ENCODE results near the gene ENTPD1. TPM values are rescaled to one million over a fixed set of nuclear protein-coding genes. Genes with fewer than 3 reads are reported as not detected.
"Not testable (repeated sequence)": the region's sequence is repeated elsewhere in the genome, so short reads cannot be mapped to it uniquely, and the experiment has no call there.

ENTPD1 gene, protein sequence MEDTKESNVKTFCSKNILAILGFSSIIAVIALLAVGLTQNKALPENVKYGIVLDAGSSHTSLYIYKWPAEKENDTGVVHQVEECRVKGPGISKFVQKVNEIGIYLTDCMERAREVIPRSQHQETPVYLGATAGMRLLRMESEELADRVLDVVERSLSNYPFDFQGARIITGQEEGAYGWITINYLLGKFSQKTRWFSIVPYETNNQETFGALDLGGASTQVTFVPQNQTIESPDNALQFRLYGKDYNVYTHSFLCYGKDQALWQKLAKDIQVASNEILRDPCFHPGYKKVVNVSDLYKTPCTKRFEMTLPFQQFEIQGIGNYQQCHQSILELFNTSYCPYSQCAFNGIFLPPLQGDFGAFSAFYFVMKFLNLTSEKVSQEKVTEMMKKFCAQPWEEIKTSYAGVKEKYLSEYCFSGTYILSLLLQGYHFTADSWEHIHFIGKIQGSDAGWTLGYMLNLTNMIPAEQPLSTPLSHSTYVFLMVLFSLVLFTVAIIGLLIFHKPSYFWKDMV
- polyA plus RNA-seq (ENCODE audit: insufficient read length in 4 of 4): 10 to 100 TPM; 19.8 to 30.8 (median 22.4) TPM

DNA sequence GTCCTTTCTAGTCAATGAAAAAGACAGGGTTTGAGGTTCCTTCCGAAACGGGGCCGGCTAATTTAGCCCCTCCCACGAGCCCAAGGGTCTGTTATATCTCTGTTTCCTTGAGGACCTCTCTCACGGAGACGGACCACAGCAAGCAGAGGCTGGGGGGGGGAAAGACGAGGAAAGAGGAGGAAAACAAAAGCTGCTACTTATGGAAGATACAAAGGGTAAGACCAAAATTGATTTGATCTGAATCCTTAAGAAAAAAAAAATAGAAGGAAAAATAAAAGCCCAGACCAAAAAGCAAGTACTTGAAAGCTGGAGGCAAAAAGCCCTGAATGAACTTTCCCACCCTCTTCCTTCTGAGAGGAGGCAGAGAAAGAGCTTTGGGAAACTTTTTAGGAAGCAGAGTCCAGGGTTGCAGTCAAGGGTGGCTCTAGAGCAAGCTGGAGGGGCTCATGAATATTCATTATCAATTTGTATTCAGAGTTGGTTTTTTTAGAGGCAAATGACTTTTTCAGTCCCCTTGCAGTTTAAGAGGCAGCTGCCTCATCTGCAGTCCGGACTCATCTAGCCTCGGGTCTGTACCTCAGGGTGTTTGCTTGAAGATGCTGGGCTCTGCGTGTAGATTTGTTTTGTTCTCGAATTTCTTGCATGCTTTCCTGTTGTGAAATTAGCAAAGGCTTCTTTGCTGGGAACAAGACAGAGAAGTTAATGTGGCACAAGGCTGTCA is at the start of gene ENTPD1:
Gene ENTPD1, plus strand, starts transcription at position 123 of the 721 bp plus-strand sequence. Its CDS starts 77 bp downstream, at position 200.
- DNase-seq (ENCODE audit: low read depth in 4 of 4, low spot score in 3 of 4): peak in 1 of 4 donors; percentile 12

DNA sequence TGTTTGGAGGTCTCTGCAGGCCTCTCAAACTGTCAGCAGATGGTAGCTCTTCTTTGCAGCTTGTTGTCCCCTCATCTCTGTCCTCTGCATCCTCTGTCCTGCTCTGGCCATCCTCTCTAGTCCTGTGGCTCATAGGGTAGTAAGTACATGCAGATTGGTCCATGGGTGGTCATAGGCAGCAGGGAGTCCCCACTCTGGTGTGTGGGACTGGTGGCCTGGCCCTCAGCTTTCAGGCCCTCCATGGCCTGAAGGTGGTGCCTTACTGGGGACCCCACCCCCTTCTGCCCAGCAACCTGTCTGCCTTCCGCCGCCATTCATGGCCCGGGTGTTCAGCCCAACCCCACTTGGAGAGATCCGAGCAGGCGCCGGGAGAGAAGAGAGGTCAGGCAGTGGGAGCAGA is 49.4 kb upstream of the ENTPD1 start:
- DNase-seq (ENCODE audit: low read depth in 4 of 4, low spot score in 3 of 4): no peak

DNA sequence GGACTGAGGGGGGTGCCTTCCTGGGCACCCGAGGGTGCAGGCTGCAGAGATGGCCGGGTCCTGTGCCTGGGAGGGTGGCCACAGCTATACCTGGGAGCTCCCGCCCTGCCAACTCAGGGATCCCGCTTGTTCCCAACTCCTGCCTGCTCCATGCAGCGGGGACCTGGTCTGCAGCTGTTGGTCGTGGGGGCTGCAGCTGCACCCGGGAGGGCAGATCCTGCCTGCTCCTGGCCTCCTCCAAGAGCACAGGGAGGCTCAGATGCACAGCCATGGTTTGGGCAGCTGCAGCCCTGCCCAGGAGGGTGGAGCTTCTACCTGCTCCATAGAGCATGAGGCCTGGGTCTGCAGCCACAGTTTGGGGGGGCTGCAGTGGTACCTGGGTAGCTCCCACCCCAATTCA is 49.0 kb upstream of the ENTPD1 start:
- DNase-seq (ENCODE audit: low read depth in 4 of 4, low spot score in 3 of 4): no peak

DNA sequence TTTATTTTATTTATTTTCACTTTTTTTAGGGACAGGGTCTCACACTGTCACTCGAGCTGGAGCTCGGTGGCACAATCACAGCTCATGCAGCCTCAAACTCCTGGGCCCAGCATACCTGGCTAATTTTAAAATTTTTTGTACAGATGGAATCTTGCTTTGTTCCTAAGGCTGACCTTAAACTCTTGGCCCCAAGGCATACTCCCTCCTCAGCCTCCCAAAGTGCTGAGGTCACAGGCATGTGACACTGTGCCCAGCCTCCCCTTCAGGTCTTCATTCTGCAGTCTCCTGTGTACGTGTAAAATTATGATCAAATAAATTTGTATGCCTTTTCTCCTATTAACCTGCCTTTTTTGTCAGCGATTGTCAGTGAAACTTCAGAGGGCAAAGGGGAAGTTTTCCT is 44.5 kb upstream of the ENTPD1 start:
- DNase-seq (ENCODE audit: low read depth in 4 of 4, low spot score in 3 of 4): no peak

DNA sequence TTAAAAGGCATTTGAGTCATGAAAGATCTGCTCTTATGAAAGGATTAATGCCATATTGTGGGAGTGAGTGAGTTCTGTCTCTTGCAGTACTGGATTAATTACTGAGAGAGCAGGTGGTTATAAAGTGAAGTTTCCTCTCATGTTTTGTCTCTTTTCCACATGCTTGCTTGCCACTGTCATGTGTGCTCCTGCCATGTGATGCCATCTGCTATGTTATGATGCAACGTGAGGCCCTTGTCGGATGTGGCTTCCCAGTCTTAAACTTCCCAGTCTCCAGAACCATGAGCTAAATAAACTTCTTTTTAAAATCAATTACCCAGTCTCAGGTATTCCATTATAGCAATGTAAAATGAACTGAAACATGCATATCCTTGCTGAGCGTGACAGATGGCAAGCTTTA is 39.5 kb upstream of the ENTPD1 start:
- DNase-seq (ENCODE audit: low read depth in 4 of 4, low spot score in 3 of 4): no peak

DNA sequence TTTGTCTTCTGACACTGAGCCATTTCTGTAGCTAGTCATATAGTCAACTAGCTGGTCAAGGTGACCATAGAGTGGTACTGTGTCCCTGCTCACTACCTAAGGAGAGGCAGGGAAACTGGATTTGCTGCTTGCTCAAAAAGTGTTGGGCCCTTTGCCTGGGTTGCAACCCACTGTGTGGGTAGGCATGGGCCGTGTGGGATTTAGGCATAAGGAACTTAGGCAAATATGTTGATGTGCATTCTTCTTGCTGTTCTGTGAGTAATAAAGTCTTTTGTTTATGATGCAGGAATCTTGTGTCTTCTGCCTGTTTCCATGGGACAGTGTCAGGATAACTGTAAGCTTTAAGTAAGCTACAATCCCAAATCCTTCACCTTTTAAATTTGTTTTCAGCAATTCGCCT is 39.1 kb upstream of the ENTPD1 start:
- DNase-seq (ENCODE audit: low read depth in 4 of 4, low spot score in 3 of 4): no peak

DNA sequence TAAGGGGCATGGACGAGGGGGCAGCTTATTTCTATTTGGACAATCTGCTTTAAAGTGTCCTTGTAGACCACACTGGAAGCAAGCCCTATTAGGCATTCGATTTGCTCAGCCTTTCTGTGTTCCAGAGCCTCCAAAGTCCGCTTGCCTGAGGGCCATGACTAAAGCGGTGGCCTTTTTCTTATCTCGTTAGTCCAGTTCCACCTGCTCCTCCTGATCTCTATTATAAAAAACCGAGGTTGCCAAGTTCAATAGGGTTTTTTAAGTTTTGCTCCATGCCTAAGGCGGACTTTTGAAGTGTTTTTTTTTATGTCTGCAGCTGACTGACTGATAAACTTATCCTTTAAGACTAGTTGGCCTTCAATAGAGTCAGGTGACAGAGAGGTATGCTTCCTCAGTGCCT is 35.2 kb upstream of the ENTPD1 start:
- DNase-seq (ENCODE audit: low read depth in 4 of 4, low spot score in 3 of 4): not testable (repeated sequence)

DNA sequence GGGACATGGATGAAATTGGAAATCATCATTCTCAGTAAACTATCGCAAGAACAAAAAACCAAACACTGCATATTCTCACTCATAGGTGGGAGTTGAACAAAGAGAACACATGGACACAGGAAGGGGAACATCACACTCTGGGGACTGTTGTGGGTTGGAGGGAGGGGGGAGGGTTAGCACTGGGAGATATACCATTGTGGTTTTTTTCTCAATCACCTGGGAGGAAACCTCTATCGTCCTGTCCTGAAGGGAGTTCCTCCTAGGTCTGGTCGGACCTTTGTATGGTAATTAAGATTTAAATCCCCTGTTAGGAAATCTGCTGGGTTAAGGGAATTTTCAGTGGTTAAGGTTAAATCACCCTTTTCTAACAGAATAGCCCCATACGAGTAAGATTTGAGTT is 33.5 kb upstream of the ENTPD1 start:
- DNase-seq (ENCODE audit: low read depth in 4 of 4, low spot score in 3 of 4): not testable (repeated sequence)

DNA sequence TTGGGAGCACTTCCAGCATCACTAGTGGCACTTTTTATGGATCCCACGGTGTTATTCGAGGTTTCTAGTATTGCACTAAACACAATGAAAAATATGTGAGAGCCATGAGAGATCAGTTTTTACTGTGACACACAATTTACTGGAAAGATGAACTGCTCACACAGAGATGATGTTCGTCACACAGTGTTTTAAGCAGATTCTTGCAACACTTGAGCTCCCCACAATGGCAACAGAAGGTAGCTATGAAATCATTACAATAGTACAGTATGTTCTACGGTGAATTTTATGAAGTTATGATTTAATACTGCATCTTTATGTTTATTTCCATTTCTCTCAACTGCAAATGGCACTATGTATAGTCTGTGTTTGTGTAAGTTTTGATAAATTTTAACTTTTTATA is 27.4 kb upstream of the ENTPD1 start:
- no peak for DNase-seq (ENCODE audit: low read depth in 4 of 4, low spot score in 3 of 4)

DNA sequence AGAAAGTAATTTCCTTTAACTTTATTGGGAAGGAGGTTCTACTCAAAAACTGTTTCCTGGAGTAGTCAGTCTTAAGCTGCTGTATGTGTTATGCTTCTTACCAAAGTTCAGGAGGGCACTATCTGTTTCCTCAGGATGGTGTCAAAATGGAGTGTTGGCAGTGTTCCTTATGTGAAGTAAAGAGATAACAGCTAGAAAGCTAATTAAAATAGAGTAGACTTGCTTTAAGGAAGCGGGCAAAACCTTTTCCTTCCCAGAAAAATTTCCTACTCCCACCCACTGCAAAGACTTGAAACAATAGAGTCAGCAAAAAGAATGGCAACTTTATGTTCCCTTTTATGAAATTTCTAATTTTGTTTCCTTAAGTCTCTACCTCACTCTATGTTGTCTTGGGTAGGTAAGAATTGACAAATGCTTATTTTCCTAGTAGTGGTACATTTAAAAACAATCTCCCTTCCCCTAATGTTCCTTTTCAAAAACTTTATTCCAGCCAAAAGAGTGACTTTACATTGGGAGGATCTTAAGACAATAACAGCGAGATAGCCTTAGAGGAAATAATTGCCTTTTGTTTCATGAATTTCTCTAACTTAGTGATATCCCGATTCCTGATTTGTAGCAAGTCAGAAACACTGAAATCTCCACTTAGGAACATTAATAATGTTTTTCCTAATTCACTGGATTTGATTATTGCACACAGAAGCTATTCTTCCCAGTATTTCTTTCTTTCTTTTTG is 26.5 kb upstream of the ENTPD1 start:
- DNase-seq (ENCODE audit: low read depth in 4 of 4, low spot score in 3 of 4): no peak

DNA sequence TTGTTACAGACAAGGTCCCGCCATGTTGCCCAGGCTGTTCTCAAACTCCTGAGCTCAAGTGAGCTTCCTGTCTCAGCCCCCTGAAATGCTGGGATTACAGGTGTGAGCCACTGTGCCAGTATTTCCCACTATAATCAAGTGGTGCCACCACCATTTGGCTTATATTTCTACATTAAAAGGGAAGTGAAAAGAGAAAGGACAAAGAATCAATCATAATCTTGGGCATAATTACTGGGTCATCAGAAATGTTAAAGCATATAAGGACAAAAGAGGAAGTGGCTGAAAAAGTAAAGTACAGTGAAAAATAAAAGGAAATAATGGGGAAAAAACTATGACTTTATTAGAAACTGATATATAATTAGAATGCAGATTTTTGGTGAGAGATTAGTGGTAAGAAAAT is 25.7 kb upstream of the ENTPD1 start:
- DNase-seq (ENCODE audit: low read depth in 4 of 4, low spot score in 3 of 4): no peak

DNA sequence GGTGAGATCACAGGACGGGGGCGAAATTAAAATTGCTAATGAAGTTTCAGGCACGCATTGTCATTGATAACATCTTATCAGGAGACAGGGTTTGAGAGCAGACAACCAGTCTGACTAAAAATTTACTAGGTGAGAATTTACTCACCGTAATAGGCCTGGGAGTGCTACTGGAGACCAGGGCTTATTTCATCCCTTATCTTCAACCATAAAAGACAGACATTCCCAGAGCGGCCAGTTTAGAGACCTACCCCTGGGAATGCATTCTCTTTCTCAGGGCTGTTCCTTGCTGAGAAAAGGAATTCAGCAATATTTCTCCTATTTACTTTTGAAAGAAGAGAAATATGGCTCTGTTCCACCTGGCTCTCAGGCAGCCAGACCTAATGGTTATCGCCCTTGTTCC is 23.1 kb upstream of the ENTPD1 start:
- not testable (repeated sequence) for DNase-seq (ENCODE audit: low read depth in 4 of 4, low spot score in 3 of 4)

DNA sequence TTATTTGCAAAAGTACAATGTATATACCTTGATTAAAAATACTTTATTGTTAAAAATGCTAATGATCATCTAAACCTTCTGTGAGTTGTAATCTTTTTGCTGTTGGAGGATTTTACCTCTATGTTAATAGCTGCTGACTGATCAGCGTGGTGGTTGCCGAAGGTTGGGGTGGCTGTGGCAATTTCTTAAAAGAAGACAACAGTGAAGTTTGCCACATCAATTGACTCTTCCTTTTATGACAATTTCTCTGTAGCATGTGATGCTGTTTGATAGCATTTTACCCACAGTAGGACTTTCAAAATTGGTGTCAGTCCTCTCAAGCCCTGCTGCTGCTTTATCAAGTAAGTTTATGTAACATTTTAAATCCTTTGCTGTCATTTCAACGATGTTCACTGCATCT is 16.9 kb upstream of the ENTPD1 start:
- DNase-seq (ENCODE audit: low read depth in 4 of 4, low spot score in 3 of 4): no peak

DNA sequence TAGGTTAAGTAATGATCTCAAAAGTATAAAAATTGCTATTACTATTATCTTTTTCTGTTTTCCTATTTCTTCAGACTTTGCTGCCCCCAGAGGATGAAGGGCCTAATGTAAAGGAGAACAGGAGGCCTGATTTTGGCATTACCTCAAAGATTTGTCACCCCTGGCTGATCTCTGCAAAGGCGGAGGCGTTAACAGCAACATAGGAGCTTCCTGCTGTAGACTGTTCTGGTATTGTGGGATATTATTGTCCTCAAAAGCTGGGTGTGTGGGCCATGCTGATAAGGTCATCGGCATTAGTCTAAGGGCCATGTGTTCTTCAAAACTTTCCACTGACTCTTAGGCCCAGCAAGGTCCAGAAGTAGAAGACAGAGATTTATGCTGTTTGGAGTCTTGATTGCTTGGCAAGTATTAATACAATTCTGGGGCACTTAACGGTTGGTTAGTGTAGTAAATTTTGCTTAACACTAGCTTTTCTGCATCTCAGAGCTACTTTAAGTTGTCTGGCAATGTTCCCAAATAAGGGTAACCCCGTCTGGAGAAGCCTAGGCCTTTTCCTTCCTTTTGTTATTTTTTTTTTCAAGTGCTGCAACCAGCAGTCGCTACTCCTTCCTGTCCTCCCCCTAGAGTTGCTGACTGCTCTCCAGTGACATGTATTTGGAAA is 14.0 kb upstream of the ENTPD1 start:
- peak in 3 of 4 donors; percentile 44 to 52 (median 51) for DNase-seq (ENCODE audit: low read depth in 4 of 4, low spot score in 3 of 4)

DNA sequence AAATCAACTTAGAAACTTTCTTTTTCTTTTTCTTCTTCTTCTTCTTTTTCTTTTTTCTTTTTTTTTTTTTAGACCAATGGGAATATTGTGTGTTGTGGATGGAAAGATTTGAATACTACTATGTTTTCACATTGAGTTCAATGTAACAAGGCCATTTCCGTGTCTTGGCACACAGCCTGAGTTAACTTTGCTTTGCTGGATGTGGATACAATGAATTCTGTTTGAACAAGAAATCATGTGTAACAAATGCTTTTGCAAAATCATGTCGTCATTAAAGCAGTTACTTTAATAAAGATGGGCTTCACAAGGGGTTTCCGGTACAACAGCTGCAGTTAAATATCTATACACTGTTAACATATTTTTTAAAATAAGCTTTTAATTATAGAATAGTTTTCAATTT is 13.5 kb upstream of the ENTPD1 start:
- peak in 1 of 4 donors; percentile 52 for DNase-seq (ENCODE audit: low read depth in 4 of 4, low spot score in 3 of 4)

DNA sequence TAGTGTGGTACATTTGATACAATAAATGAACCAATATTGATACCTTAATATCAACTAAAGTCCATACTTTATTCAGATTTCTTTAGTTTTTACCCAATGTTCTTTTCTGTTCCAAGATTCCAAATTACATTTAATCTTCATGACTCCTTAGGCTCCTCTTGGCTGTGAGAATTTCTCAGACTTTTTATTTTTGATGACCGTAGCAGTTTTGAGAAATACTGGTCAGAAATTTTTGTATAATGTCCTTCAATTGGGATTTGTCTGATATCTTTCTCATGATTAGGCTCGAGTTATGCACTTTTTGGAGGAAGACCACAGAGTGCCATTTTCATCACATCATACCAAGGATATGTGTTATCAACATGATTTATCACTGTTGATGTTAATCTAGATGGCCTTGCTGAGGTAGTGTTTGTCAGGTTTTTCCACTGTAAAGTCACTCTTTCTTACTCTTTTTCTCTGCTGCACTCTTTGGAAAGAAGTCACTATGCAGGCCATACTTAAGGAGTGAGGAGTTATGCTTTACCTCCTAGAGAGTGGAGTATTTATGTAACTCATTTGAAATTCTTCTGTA is 12.9 kb upstream of the ENTPD1 start:
- no peak for DNase-seq (ENCODE audit: low read depth in 4 of 4, low spot score in 3 of 4)

DNA sequence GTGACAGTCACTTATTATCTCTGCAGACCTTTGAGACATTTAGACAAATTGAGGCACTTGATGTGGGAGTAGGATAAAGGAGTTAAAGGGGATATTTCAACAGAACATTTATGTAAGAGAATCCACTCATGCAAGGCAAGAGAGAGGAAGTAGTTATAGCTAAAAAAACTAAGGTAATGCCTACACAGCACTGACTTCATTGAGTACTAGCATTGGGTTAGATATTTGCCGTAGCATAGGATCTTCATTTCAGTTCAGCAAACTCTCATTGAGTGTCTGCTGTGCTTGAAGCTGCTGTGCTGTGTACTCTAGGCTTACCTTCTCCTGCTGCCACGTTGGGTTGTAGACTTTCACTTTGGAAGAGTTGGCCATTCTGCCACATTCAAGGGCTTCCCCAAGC is 10.5 kb upstream of the ENTPD1 start:
- no peak for DNase-seq (ENCODE audit: low read depth in 4 of 4, low spot score in 3 of 4)

DNA sequence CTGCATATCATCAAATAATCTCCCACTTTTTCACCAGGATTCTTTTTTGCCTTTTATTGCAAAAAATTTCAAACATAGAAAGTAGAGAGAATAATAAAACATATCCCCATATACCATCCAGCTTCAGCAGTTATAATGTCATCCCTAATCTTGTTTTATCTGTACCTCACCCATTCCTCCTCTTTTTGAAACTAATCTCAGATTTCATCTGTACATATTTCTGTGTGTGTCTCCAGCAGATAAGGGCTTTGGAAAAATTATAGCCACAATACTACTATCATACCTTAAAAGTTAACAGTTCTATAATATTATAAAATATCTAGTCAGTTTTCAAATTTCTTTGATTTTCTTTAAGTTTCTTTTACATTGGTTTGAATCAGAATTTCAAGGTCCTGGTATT is 7.6 kb upstream of the ENTPD1 start:
- no peak for DNase-seq (ENCODE audit: low read depth in 4 of 4, low spot score in 3 of 4)

DNA sequence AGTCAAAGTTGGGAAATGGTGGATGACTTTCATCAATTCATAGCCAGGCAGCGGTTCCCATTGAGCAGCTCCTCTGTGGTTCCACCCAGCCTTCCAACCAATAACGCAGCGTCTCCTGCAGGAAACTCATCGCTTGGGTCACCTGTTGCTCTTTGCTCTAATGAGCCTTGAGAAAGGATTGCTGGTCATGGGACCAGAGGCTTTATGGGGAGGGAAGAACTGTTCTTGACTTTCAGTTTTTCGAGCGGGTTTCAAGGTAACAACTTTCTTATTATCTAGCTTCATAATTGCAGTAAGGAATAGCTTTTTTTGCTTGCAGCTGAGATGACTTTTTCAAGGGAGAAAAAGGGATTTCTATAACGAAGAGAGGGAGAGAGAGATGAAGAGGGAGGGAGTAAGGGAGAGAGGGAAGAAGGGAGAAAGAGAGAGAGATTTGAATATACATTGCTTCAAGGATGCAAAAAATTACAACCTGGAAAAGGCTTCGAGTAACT is 405 bp upstream of the ENTPD1 start:
- no peak for DNase-seq (ENCODE audit: low read depth in 4 of 4, low spot score in 3 of 4)

All from right renal pelvis (tissue), 4 donors.